Common myeloid progenitor, CD34-positive (primary cell): ENCODE results near the gene UNC13D.
"Not testable (repeated sequence)": the region's sequence is repeated elsewhere in the genome, so short reads cannot be mapped to it uniquely, and the experiment has no call there.

ENCODE experiments used
- CTCF ChIA-PET: fragments of 350-600 bp; sonication (Branson Sonifier 250); formaldehyde crosslinking; loops from one replicate; lab custom pipeline; 2021; ENCODE audit warnings: antibody characterized with exemption; lab: Charles Lee
- POLR2A ChIA-PET: fragments of 350-600 bp; sonication (Branson Sonifier 250); formaldehyde crosslinking; loops from one replicate; lab custom pipeline; 2021; ENCODE audit warnings: antibody characterized with exemption; lab: Charles Lee
- DNase-seq, 3 donors: peaks; one replicate each; pipeline versions ENCODE4 v3.0.0 to v3.0.0-alpha.2; 2013
- H3K27ac ChIP-seq, 2 experiments: 1 replicate in 1 of 2; 2 replicates in 1 of 2; pipeline ENCODE4 v1.7.0; 2013; ENCODE audit warnings: inconsistent platforms in 2 of 2, low read length in 2 of 2, mild to moderate bottlenecking in 2 of 2, low read depth in 1 of 2, moderate library complexity in 1 of 2; ENCODE audit not compliant: severe bottlenecking in 2 of 2, insufficient read depth in 1 of 2, poor library complexity in 1 of 2
- H3K27me3 ChIP-seq, 5 experiments: replicated peaks in 2 of 5; 1 replicate in 3 of 5; 2 replicates in 2 of 5; pipeline versions ENCODE4 v1.6.1 to v1.7.0; 2013; ENCODE audit warnings: low read length in 4 of 5, mild to moderate bottlenecking in 2 of 5, moderate library complexity in 2 of 5, inconsistent platforms in 1 of 5; ENCODE audit not compliant: insufficient read depth in 5 of 5, control insufficient read depth in 4 of 5
- H3K36me3 ChIP-seq, 4 experiments: 1 replicate in 2 of 4; 2 replicates in 2 of 4; pipeline versions ENCODE4 v1.6.1 to v1.7.0; 2013; ENCODE audit warnings: low read length in 3 of 4, control low read depth in 1 of 4, mild to moderate bottlenecking in 1 of 4; ENCODE audit not compliant: control insufficient read depth in 4 of 4, insufficient read depth in 4 of 4
- H3K4me1 ChIP-seq, 4 experiments: 1 replicate in 3 of 4; 2 replicates in 1 of 4; pipeline versions ENCODE4 v1.6.1 to v1.7.1; 2013; ENCODE audit warnings: low read length in 3 of 4, mild to moderate bottlenecking in 3 of 4, control low read depth in 1 of 4, inconsistent platforms in 1 of 4, moderate library complexity in 1 of 4; ENCODE audit not compliant: control insufficient read depth in 4 of 4, insufficient read depth in 4 of 4; ENCODE audit errors: control extremely low read depth in 1 of 4
- H3K4me3 ChIP-seq, 7 experiments: 1 replicate in 4 of 7; 2 replicates in 3 of 7; pipeline versions ENCODE4 v1.5.1 to v1.7.0; 2013; ENCODE audit warnings: mild to moderate bottlenecking in 7 of 7, low read length in 6 of 7, moderate library complexity in 6 of 7, inconsistent platforms in 2 of 7, low read depth in 2 of 7, control low read depth in 1 of 7; ENCODE audit not compliant: insufficient read depth in 4 of 7, control insufficient read depth in 1 of 7; ENCODE audit errors: extremely low read depth in 1 of 7
- H3K9me3 ChIP-seq, 5 experiments: 1 replicate in 4 of 5; 2 replicates in 1 of 5; pipeline versions ENCODE4 v1.6.1 to v1.7.1; 2013; ENCODE audit warnings: low read length in 4 of 5, mild to moderate bottlenecking in 2 of 5, inconsistent platforms in 1 of 5, low read depth in 1 of 5, moderate library complexity in 1 of 5; ENCODE audit not compliant: control insufficient read depth in 4 of 5, insufficient read depth in 2 of 5; ENCODE audit errors: control extremely low read depth in 1 of 5
- WGBS: methylation state at CpG from one replicate; pipeline ENCODE4 v1.1.5; 2013; ENCODE audit not compliant: insufficient coverage; 5-methylcytosine and 5-hydroxymethylcytosine counted together

Gene UNC13D

GRCh38 chr17:75869282-75870141, 25.3 kb upstream of the UNC13D start:
- H3K4me1 ChIP-seq = peaks cover 1 to 27% (median 21%) of the 10 kb centered on the region in 4 experiments
- peaks cover 0 to 9% (median 4%) of the 10 kb centered on the region in 4 experiments for H3K36me3 ChIP-seq
- CTCF ChIA-PET = interaction anchor here (0.6 kb wide), 1 partner anchor 26 kb away, joined by 3 read pairs; no protein-coding TSS in a partner anchor

GRCh38 chr17:75868730-75869281, 24.6 kb upstream of the UNC13D start:
- 100% methylated on average over 7 of the region's 12 CpGs for WGBS
- CTCF ChIA-PET = interaction anchor here (0.8 kb wide), 1 partner anchor 9 kb away, joined by 3 read pairs; no protein-coding TSS in a partner anchor
- DNase-seq, H3K27me3 ChIP-seq, H3K36me3 ChIP-seq, H3K27ac ChIP-seq, H3K4me3 ChIP-seq, POLR2A ChIA-PET, H3K9me3 ChIP-seq: not testable (repeated sequence)
- H3K4me1 ChIP-seq = peaks cover 7 to 33% (median 27%) of the 10 kb centered on the region in 4 experiments

More at GRCh38 chr17:75869282-75870141, 25.3 kb upstream of the UNC13D start:
- Histone ChIP-seq H3K4me3 (no peak overlapping the region), H3K27me3 (no peaks in the 10 kb centered on the region), H3K27ac (no peak overlapping the region), H3K9me3 (no peaks in the 10 kb centered on the region)
- DNase-seq = no peak
- 90% methylated on average over 13 of the region's 23 CpGs for WGBS
- POLR2A ChIA-PET = no interaction called here

- H3K4me3 ChIP-seq, H3K27me3 ChIP-seq, H3K36me3 ChIP-seq, DNase-seq, H3K27ac ChIP-seq, H3K9me3 ChIP-seq: not testable (repeated sequence)
- 90% methylated on average over 10 of the region's 17 CpGs for WGBS
- H3K4me1 ChIP-seq = peaks cover 7 to 30% (median 23%) of the 10 kb centered on the region in 4 experiments
- CTCF ChIA-PET = interaction anchor here (1.4 to 12.6 kb wide), 3 partner anchors 12 to 29 kb away, joined by 5 to 214 read pairs (median 7); partner anchors contain the start of gene TRIM47
- POLR2A ChIA-PET = interaction anchor here (0.7 kb wide), 1 partner anchor 38 kb away, joined by 4 read pairs; no protein-coding TSS in a partner anchor
Measured at GRCh38 chr17:75865404-75866188, 21.4 kb upstream of the UNC13D start.

GRCh38 chr17:75864887-75865286, 20.7 kb upstream of the UNC13D start:
- CTCF ChIA-PET = interaction anchor here (1.2 to 12.6 kb wide), 4 partner anchors 9 to 30 kb away, joined by 5 to 214 read pairs (median 6); partner anchors contain the start of gene TRIM47
- POLR2A ChIA-PET = interaction anchor here (0.7 kb wide), 1 partner anchor 37 kb away, joined by 4 read pairs; no protein-coding TSS in a partner anchor
- WGBS = 100% methylated on average over 2 of the region's 4 CpGs
- Histone ChIP-seq H3K4me3 (peak overlapping the region in 1 of 7 experiments; percentile 19), H3K4me1 (peaks cover 7 to 32% (median 25%) of the 10 kb centered on the region in 4 experiments)
- not testable (repeated sequence) for H3K36me3 ChIP-seq, DNase-seq, H3K9me3 ChIP-seq, H3K27me3 ChIP-seq, H3K27ac ChIP-seq

- Histone ChIP-seq H3K36me3 (no peaks in the 10 kb centered on the region), H3K27me3 (no peaks in the 10 kb centered on the region), H3K4me3 (peak overlapping the region in 3 of 7 experiments; percentile 13 to 38 (median 19)), H3K27ac (peak overlapping the region in 1 of 2 experiments; percentile 73), H3K4me1 (peaks cover 7 to 36% (median 26%) of the 10 kb centered on the region in 4 experiments), H3K9me3 (no peaks in the 10 kb centered on the region)
- WGBS = 0% methylated on average over 4 of the region's 8 CpGs
- ChIA-PET CTCF (interaction anchor here (1.2 to 12.6 kb wide), 4 partner anchors 9 to 31 kb away, joined by 5 to 214 read pairs (median 6); partner anchors contain the start of gene TRIM47), POLR2A (interaction anchor here (0.7 kb wide), 3 partner anchors 12 to 37 kb away, joined by 3 to 4 read pairs (median 3); no protein-coding TSS in a partner anchor)
- DNase-seq = peak; percentile 73 to 91 (median 90)
Measured at GRCh38 chr17:75864448-75864871, 20.3 kb upstream of the UNC13D start.

DNA sequence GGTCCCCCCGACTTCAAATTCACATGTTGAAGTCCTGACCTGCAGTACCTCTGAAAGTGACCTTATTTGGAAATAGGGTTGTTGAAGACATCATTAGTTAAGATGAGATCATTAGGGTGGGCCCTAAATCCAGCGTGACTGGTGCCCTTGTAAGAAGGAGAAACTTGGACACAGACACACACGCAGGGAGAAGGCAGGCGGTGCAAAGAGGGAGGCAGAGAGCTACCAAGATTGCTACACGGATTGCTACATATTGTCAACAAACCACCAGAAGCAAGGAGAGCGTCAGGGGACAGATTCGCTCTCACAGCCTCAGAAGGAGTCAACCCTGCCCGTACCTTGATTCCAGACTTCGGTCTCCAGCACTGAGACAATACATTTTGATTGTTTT, 17.7 kb upstream of the UNC13D start:
- WGBS = 94% methylated on average over 6 of the region's 9 CpGs

More for the DNA sequence above, 17.7 kb upstream of the UNC13D start:
- no peak for DNase-seq
- POLR2A ChIA-PET = no interaction called here
- no peaks in the 10 kb centered on the region for H3K9me3 ChIP-seq
- no peaks in the 10 kb centered on the region for H3K36me3 ChIP-seq
- H3K27ac ChIP-seq = no peak overlapping the region
- no peaks in the 10 kb centered on the region for H3K27me3 ChIP-seq
- CTCF ChIA-PET = interaction anchor here (1.1 to 12.6 kb wide), 6 partner anchors 15 to 88 kb away, joined by 3 to 214 read pairs (median 6); partner anchors contain the start of genes TRIM47 and UNC13D
- peaks cover 15 to 60% (median 47%) of the 10 kb centered on the region in 4 experiments for H3K4me1 ChIP-seq
- H3K4me3 ChIP-seq = no peak overlapping the region
